ENCODE measurements around the gene PLCB1. TPM values are rescaled to one million over a fixed set of nuclear protein-coding genes. Genes with fewer than 3 reads are reported as not detected.

PLCB1 gene
- total and polyA plus RNA-seq, 8 donors, result 8.8 to 27.7 (median 19.2) TPM

- H3K4me3 ChIP-seq, result no peak overlapping the region
- H3K36me3 ChIP-seq, result no peaks in the 10 kb centered on the region
- H3K9me3 ChIP-seq, result no peaks in the 10 kb centered on the region
- H3K27me3 ChIP-seq, result no peaks in the 10 kb centered on the region
- intact Hi-C loops (cut with DNase I), result no loop called here
- H3K27ac ChIP-seq, result no peak overlapping the region
- TF ChIP-seq, protein P1, sequence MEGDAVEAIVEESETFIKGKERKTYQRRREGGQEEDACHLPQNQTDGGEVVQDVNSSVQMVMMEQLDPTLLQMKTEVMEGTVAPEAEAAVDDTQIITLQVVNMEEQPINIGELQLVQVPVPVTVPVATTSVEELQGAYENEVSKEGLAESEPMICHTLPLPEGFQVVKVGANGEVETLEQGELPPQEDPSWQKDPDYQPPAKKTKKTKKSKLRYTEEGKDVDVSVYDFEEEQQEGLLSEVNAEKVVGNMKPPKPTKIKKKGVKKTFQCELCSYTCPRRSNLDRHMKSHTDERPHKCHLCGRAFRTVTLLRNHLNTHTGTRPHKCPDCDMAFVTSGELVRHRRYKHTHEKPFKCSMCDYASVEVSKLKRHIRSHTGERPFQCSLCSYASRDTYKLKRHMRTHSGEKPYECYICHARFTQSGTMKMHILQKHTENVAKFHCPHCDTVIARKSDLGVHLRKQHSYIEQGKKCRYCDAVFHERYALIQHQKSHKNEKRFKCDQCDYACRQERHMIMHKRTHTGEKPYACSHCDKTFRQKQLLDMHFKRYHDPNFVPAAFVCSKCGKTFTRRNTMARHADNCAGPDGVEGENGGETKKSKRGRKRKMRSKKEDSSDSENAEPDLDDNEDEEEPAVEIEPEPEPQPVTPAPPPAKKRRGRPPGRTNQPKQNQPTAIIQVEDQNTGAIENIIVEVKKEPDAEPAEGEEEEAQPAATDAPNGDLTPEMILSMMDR (IDR thresholded peaks at IDR 0.05), result no peak
- ATAC-seq, result no peak
- H3K4me1 ChIP-seq, result peaks cover 0 to 9% of the 10 kb centered on the region in 2 donors
- DNase-seq, result no peak
These were observed 232.1 kb downstream of the PLCB1 start for GRCh38 chr20:8363970-8364733.

DNA sequence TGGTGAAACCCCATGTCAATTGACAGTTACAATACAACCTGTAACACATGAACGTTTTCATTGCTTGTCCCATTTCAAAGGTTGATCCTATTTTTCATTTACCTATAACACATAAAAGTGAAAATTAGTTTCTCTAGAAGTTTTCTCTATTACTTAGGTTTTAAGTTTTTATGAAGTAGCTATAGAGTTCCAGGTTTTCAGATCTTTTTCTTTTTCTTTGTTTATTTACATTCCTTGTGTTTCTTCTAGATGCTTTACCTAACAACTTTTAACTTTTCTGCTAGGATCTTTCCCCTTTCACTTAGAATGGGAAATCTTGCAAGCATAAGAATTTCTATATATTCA lies 232.6 kb downstream of the PLCB1 start:
- H3K4me3 ChIP-seq, result no peak overlapping the region
- no peaks in the 10 kb centered on the region for H3K36me3 ChIP-seq
- DNase-seq, result no peak
- H3K4me1 ChIP-seq, result peaks cover 0 to 9% of the 10 kb centered on the region in 2 donors
- no peaks in the 10 kb centered on the region for H3K27me3 ChIP-seq
- TF ChIP-seq, protein P1 (IDR thresholded peaks at IDR 0.05), result no peak
- no peaks in the 10 kb centered on the region for H3K9me3 ChIP-seq
- intact Hi-C loops (cut with DNase I), result no loop called here
- ATAC-seq, result no peak
- no peak overlapping the region for H3K27ac ChIP-seq

GRCh38 chr20:8365634-8366033 lies 233.6 kb downstream of the PLCB1 start:
- intact Hi-C loops (cut with DNase I), result no loop called here
- no peaks in the 10 kb centered on the region for H3K9me3 ChIP-seq
- TF ChIP-seq, protein P1 (IDR thresholded peaks at IDR 0.05), result no peak
- H3K27me3 ChIP-seq, result no peaks in the 10 kb centered on the region
- DNase-seq (no peak), ATAC-seq (no peak)
- H3K4me3 ChIP-seq, result no peak overlapping the region
- H3K4me1 ChIP-seq, result peaks cover 0 to 9% of the 10 kb centered on the region in 2 donors
- H3K36me3 ChIP-seq, result no peaks in the 10 kb centered on the region
- no peak overlapping the region for H3K27ac ChIP-seq

DNA sequence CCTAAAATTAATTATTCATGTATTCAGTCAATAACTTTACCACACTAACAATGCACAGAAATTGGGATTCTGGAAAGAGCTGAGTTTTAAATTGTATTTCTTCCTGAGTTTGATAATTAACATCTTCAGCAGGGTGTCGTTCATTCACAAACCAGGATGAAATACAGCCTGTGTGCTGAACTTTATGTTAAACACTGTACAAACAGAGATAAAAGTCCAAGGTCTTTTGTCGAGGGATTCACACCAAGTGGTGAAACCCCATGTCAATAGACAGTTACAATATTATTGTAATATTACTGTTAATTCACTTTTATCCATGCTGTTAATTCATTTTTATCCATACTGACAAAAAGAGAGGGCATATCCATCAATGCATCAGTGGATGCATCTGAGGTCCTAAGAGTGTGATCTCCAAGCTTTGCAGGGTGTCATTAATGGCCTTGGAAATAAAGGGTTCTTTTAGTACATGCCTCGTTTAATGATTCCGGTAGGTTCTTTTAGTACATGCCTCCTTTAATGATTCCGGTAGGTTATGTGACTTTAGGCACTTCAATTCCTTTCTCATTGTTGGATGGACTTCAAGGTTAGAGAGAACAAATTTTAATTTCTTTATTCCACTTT lies 234.3 kb downstream of the PLCB1 start:
- TF ChIP-seq, protein P1 (IDR thresholded peaks at IDR 0.05), result no peak
- Histone ChIP-seq H3K9me3 (no peaks in the 10 kb centered on the region), H3K27me3 (no peaks in the 10 kb centered on the region), H3K27ac (no peak overlapping the region), H3K4me3 (no peak overlapping the region), H3K4me1 (peaks cover 0 to 9% of the 10 kb centered on the region in 2 donors), H3K36me3 (no peaks in the 10 kb centered on the region)
- DNase-seq (no peak), ATAC-seq (no peak)
- intact Hi-C loops (cut with DNase I), result no loop called here

DNA sequence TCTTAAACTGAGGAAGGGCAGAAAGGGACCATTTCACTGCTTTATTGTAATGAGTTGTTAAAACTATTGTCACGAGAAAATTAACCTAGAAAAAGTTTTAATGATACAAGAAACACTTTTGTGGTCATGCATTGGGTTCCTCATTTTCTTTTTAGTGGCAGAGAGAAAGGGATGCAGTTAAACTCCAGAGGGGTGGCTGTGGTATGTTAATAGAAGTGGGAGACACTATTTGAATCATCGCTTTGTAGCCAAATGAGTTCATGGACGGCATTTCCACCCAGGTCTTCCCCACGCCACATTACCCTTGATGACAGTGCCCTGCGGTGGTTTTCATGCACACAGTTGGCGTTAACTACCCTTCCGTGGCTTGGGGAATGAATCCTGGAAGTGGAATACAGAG lies 235.6 kb downstream of the PLCB1 start:
- intact Hi-C loops (cut with DNase I), result no loop called here

More for the DNA sequence above, 235.6 kb downstream of the PLCB1 start:
- Histone ChIP-seq H3K27me3 (no peaks in the 10 kb centered on the region), H3K9me3 (no peaks in the 10 kb centered on the region), H3K36me3 (no peaks in the 10 kb centered on the region), H3K4me1 (peaks cover 0 to 9% of the 10 kb centered on the region in 2 donors), H3K4me3 (no peak overlapping the region), H3K27ac (no peak overlapping the region)
- DNase-seq, result no peak
- TF ChIP-seq, protein P1 (IDR thresholded peaks at IDR 0.05), result no peak
- ATAC-seq, result no peak
